HG03045 (cell line): ENCODE measurements around the gene LINS1.
"Not testable (repeated sequence)": the region's sequence is repeated elsewhere in the genome, so short reads cannot be mapped to it uniquely, and the experiment has no call there.

Experiments used
- ATAC-seq: cut with Tn5 transposase; IDR thresholded peaks from one replicate; pipeline ENCODE4 v1.9.1; 2021; ENCODE audit warnings: mild to moderate bottlenecking, moderate library complexity; ENCODE audit not compliant: unreplicated experiment

LINS1 gene

GRCh38 chr15:100601617-100602063 is 344 bp downstream of the LINS1 start:
- ATAC-seq, result peak; percentile 8

- no peak for ATAC-seq
Measured at GRCh38 chr15:100601163-100601562, 821 bp downstream of the LINS1 start.

DNA sequence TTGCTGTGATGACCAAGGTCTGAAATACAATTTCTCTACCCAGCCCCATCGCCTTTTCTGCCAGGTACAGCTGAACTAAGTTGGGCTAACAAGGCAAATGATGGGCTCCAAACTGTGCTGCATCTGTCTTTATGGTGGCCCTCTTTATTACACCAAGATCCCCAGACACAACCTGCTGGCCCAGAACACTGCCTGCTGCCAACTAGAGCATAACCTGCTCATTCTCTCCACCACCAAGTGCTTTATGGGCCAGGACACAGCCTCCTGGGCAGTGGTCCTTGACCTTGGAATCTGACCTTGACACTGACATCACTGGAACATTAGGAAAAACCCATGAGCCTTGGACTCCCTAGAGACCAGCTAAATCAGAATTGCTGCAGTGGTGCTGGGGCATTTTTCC is 3.3 kb downstream of the LINS1 start:
- ATAC-seq, result no peak

- no peak for ATAC-seq
Measured at GRCh38 chr15:100597862-100598261, 4.1 kb downstream of the LINS1 start.

GRCh38 chr15:100596792-100597191 is 5.2 kb downstream of the LINS1 start:
- peak; percentile 84 for ATAC-seq

GRCh38 chr15:100595964-100596363 is 6.0 kb downstream of the LINS1 start:
- ATAC-seq, result no peak

DNA sequence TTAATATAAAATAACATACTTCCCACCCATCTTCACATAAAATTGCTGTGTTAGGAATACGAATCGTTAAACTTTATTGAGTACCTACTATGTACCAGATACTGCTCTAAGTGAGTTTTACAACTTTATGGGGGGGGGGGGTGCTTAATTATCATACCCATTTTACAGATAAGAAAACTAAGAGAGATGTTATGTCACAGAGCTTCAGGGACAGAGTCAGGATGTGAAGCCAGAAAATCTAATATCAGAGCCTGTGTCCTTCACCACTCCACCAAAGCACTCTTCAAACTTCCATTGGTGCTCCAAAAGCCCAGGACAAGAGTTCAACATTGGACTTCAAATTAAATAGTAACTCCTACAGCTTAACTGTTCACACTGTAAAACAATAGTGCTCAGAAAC is 8.6 kb downstream of the LINS1 start:
- no peak for ATAC-seq

GRCh38 chr15:100592898-100593297 is 9.1 kb downstream of the LINS1 start:
- ATAC-seq, result no peak

DNA sequence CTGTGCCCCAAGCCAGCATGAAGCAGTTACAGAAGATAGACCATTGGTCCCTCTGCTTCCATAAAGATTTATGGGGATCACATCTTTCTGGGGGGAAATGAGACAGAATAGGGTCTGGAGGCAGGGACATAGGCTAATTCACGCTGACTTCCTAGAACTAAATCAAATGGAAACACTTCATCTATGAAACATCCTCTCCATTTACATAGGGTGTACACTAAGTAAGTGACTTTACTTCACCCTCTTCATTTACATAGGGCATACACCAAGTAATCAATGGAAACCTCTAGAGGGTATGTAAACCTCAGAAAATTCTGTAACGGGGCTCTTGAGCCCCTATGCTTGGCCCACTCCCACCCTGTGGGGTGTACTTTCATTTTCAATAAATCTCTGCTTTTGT is 10.1 kb downstream of the LINS1 start:
- ATAC-seq, result no peak

GRCh38 chr15:100591163-100591562 is 10.8 kb downstream of the LINS1 start:
- ATAC-seq, result not testable (repeated sequence)

- ATAC-seq, result no peak
Measured at GRCh38 chr15:100588638-100589242, 13.2 kb downstream of the LINS1 start.

DNA sequence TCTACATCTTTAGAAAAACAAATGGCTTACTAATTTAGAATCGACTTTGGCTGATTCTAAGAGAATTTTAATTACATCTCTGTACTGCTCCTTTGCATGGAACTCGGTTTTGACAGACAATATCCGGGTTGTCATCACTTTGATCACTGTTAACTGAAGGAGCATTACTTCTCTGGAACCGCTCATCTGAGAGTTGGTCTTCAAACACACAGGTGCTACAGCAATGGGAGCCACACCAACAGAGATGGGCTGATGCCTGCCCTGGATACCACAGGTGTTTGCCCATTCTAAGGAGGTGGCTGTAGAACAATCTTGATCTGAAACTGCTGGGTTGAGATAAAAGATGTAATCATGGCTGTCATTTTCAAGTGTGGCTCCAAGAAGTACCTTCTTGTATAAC is 21.6 kb downstream of the LINS1 start:
- no peak for ATAC-seq

GRCh38 chr15:100573526-100573925 is 28.5 kb downstream of the LINS1 start:
- ATAC-seq, result no peak

- no peak for ATAC-seq
Measured at GRCh38 chr15:100572362-100572983, 29.5 kb downstream of the LINS1 start.

DNA sequence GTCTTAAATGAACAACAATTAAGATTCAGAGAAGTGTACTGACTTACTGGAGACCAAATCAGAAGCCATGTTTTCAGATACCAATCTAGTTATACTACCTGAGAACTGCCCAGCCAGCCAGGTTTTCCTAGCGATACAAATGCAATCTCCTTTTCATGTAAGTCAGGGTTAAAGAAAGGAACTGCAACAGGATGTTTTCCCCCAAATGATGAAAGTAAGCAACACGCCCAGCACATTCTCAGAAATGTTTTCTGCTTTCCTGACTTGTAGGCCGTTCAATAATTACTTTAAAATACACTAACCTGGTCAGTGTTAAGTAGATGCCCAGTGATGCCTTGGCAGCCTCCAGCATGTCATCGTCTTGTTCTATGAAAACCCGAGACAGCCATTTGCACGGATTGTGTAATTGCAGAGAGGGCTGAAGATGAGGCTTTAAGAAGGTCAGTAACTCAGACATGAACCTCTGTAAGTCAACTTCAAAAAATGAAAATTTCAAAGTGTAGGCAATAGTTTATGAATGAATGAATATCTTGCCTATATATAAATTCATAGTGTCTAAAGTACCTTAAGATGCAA is 30.3 kb downstream of the LINS1 start:
- ATAC-seq, result no peak

- ATAC-seq, result no peak
Measured at GRCh38 chr15:100570735-100571313, 31.2 kb downstream of the LINS1 start.

- ATAC-seq, result no peak
Measured at GRCh38 chr15:100570275-100570674, 31.7 kb downstream of the LINS1 start.

DNA sequence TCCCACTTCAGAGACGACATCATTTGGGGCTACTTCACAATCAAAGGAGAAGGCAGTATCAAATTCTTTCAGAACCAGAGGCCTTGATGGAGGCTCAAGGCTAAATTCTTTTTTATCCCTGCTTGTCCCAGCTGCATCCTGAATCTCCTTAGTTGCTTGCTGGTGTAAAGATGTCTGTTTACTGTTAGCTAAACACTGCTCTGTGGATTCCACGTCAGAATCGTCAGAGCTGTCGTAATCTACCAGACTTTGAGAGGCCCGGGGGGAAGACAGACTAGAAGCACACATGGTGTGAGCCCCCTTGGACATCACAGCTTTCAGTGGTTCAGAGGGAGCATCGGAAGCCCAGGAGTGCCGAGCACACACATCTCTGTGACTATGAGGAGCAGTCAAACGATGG is 32.6 kb downstream of the LINS1 start:
- no peak for ATAC-seq

GRCh38 chr15:100566850-100567628 is 34.9 kb downstream of the LINS1 start:
- no peak for ATAC-seq

GRCh38 chr15:100565591-100565990 is 36.4 kb downstream of the LINS1 start:
- no peak for ATAC-seq

DNA sequence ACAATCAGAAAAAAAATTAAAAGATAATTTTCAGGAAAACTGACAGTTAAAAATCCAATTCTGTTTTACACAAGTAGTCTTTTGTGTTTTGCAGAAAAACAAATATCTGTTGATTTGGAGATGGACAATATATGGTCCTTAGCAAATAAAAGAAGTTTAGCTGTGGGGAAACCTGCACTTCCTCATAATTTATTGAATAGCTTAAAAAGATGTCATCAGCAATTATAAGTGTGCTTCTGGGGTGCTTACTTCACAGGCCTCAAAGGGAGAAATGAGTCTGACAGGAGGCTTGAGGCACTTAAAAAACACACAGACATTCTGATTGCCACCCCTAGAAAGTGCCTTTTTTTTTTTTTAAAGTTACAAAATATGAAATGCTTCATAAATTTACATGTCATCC is 41.7 kb downstream of the LINS1 start:
- ATAC-seq, result no peak
